Right lobe of liver (tissue), 6 donors: ENCODE results near the gene SCAPER. TPM values are rescaled to one million over a fixed set of nuclear protein-coding genes. Genes with fewer than 3 reads are reported as not detected.

ENCODE experiments used
- ATAC-seq, 4 donors: fragments of 200-7000 bp; cut with Tn5 transposase; one replicate each; pipeline ENCODE4 v1.9.1; 2020; ENCODE audit warnings: mild to moderate bottlenecking in 4 of 4, moderate library complexity in 4 of 4
- DNase-seq, 3 donors: peaks; one replicate each; pipeline ENCODE4 v3.0.0-alpha.2; 2020
- H3K27ac ChIP-seq, 3 donors: fragments of 200-600 bp; one replicate each; pipeline ENCODE4 v1.8.0; 2022
- H3K27me3 ChIP-seq, 2 donors: fragments of 200-600 bp; one replicate each; pipeline ENCODE4 v1.8.0; 2022
- H3K36me3 ChIP-seq, 4 donors: fragments of 200-600 bp; sonication (generic) in 1 of 4; one replicate each; pipeline versions ENCODE4 v1.5.1 to v1.8.0; 2017 to 2022; ENCODE audit warnings: control low read depth in 1 of 4
- H3K4me1 ChIP-seq, 4 donors: fragments of 200-600 bp; sonication (generic) in 1 of 4; one replicate each; pipeline versions ENCODE4 v1.5.1 to v1.8.0; 2017 to 2022; ENCODE audit warnings: control low read depth in 1 of 4
- H3K4me3 ChIP-seq, 3 donors: fragments of 200-600 bp; one replicate each; pipeline ENCODE4 v1.8.0; 2022
- H3K9me3 ChIP-seq, 4 donors: fragments of 200-600 bp; sonication (generic) in 1 of 4; one replicate each; pipeline versions ENCODE4 v1.5.1 to v1.8.0; 2017 to 2022; ENCODE audit warnings: control low read depth in 1 of 4
- CTCF ChIP-seq, 4 donors: fragments of 200-600 bp in 3 of 4; fragments of 450-650 bp in 1 of 4; IDR thresholded peaks; one replicate each; pipeline versions ENCODE4 v1.5.1 to v1.8.0; 2016 to 2022; ENCODE audit warnings: antibody characterized with exemption in 4 of 4, mild to moderate bottlenecking in 2 of 4
- POLR2A ChIP-seq: fragments of 450-650 bp; IDR thresholded peaks from one replicate; pipeline ENCODE4 v1.6.1; 2017; ENCODE audit warnings: antibody characterized with exemption, mild to moderate bottlenecking
- WGBS: methylation state at CpG from one replicate; pipeline ENCODE4 v1.1.6; 2018; ENCODE audit warnings: low coverage, low lambda C conversion rate; ENCODE audit not compliant: insufficient coverage; ENCODE audit errors: missing lambda C conversion rate; 5-methylcytosine and 5-hydroxymethylcytosine counted together
- intact Hi-C, 2 donors: fragments of 100-400 bp; cut with DNase I; formaldehyde crosslinking; loops; one replicate each; pipeline versions ENCODE4 v1.11.2 to v1.14.1; 2022
- total RNA-seq, 6 experiments: library from RNA; depleted of rRNA in 2 of 6; stranded (reverse); fragments of >200 nt in 2 of 6; fragmentation: NEBNext Ultra II Directional in 3 of 6; extraction: Animal tissue kit (Norgen Biotek cat#: 25700) in 3 of 6; gene quantifications; one replicate each; pipeline versions ENCODE4 v1.1.0 to v1.2.4, GENCODE V29; 2016 to 2023
- donor health status: DM: no; HTN: yes; CAD: no.
- donor health status: DM: no; HTN: no; CAD: no.
- donor health status: DM: no; HTN: no; CAD: no.
- donor health status: DM: no; HTN: yes; CAD: no.
- donor health status: DM: no; HTN: yes; CAD: no.

The SCAPER gene
- total RNA-seq, 6 experiments from 2014 or later = 6.7 to 17.3 (median 10.4) TPM

- Histone ChIP-seq H3K9me3 (no peaks in the 10 kb centered on the region), H3K36me3 (no peaks in the 10 kb centered on the region), H3K27ac (no peak overlapping the region), H3K4me1 (peaks cover 0 to 9% (median 4%) of the 10 kb centered on the region in 4 donors), H3K27me3 (no peaks in the 10 kb centered on the region), H3K4me3 (no peak overlapping the region)
- DNase-seq (no peak), ATAC-seq (no peak)
- intact Hi-C loops = no loop called here
- TF ChIP-seq POLR2A (no peak), CTCF (IDR thresholded peaks at IDR 0.05) (no peak)
Measured at GRCh38 chr15:76572983-76573314, 332.2 kb downstream of the SCAPER start.

GRCh38 chr15:76566276-76566675 lies 338.9 kb downstream of the SCAPER start:
- Histone ChIP-seq H3K4me3 (no peak overlapping the region), H3K27me3 (no peaks in the 10 kb centered on the region), H3K4me1 (no peaks in the 10 kb centered on the region), H3K36me3 (no peaks in the 10 kb centered on the region), H3K9me3 (no peaks in the 10 kb centered on the region), H3K27ac (no peak overlapping the region)
- DNase-seq (no peak), ATAC-seq (no peak)
- intact Hi-C loops = no loop called here
- TF ChIP-seq POLR2A (no peak), CTCF (IDR thresholded peaks at IDR 0.05) (no peak)
- 77% methylated on average over 2 of the region's 2 CpGs for WGBS

GRCh38 chr15:76565366-76565765 lies 339.8 kb downstream of the SCAPER start:
- DNase-seq = no peak
- WGBS = 69% methylated on average over 1 of the region's 1 CpG
- Histone ChIP-seq H3K4me1 (no peaks in the 10 kb centered on the region), H3K4me3 (no peak overlapping the region), H3K36me3 (no peaks in the 10 kb centered on the region), H3K9me3 (no peaks in the 10 kb centered on the region), H3K27me3 (no peaks in the 10 kb centered on the region), H3K27ac (no peak overlapping the region)
- intact Hi-C loops = no loop called here
- TF ChIP-seq POLR2A (no peak), CTCF (IDR thresholded peaks at IDR 0.05) (no peak)
- ATAC-seq = no peak

GRCh38 chr15:76555247-76555646 lies 349.9 kb downstream of the SCAPER start:
- H3K27me3 ChIP-seq = no peaks in the 10 kb centered on the region
- no peak overlapping the region for H3K4me3 ChIP-seq
- H3K4me1 ChIP-seq = no peaks in the 10 kb centered on the region
- no peak overlapping the region for H3K27ac ChIP-seq
- no peaks in the 10 kb centered on the region for H3K9me3 ChIP-seq
- WGBS = 83% methylated on average over 1 of the region's 1 CpG
- no peaks in the 10 kb centered on the region for H3K36me3 ChIP-seq
- no peak for ATAC-seq
- TF ChIP-seq CTCF (IDR thresholded peaks at IDR 0.05) (no peak), POLR2A (no peak)
- intact Hi-C loops = no loop called here
- no peak for DNase-seq

- Histone ChIP-seq H3K4me1 (no peaks in the 10 kb centered on the region), H3K9me3 (no peaks in the 10 kb centered on the region), H3K27me3 (no peaks in the 10 kb centered on the region), H3K4me3 (no peak overlapping the region), H3K36me3 (no peaks in the 10 kb centered on the region), H3K27ac (no peak overlapping the region)
- DNase-seq (no peak), ATAC-seq (no peak)
- intact Hi-C loops = no loop called here
- WGBS = 71% methylated on average over 1 of the region's 2 CpGs
- TF ChIP-seq POLR2A (no peak), CTCF (IDR thresholded peaks at IDR 0.05) (no peak)
Measured at GRCh38 chr15:76553564-76553963, 351.6 kb downstream of the SCAPER start.
